Sigmoid colon (tissue), 7 donors: ENCODE results near the gene LIMS2. TPM values are rescaled to one million over a fixed set of nuclear protein-coding genes. Genes with fewer than 3 reads are reported as not detected.

Source experiments
- DNase-seq: peaks from one replicate; pipeline ENCODE4 v3.0.0-alpha.2; 2019
- H3K27ac ChIP-seq, 4 donors: fragments of 200-600 bp; sonication (generic); one replicate each; pipeline ENCODE4 v1.5.1; 2016 to 2019; ENCODE audit warnings: mild to moderate bottlenecking in 1 of 4
- H3K27me3 ChIP-seq, 3 donors: fragments of 200-600 bp; sonication (generic); one replicate each; pipeline ENCODE4 v1.5.1; 2019; ENCODE audit warnings: mild to moderate bottlenecking in 1 of 3
- H3K36me3 ChIP-seq, 4 donors: fragments of 200-600 bp; sonication (generic); one replicate each; pipeline ENCODE4 v1.5.1; 2016 to 2019
- H3K4me1 ChIP-seq, 4 donors: fragments of 200-600 bp; sonication (generic); one replicate each; pipeline ENCODE4 v1.5.1; 2017 to 2019
- H3K4me3 ChIP-seq, 4 donors: fragments of 200-600 bp; sonication (generic); one replicate each; pipeline ENCODE4 v1.5.1; 2017 to 2019; ENCODE audit warnings: mild to moderate bottlenecking in 2 of 4, moderate library complexity in 1 of 4
- H3K9me3 ChIP-seq, 4 donors: fragments of 200-600 bp in 3 of 4; sonication (generic) in 3 of 4; one replicate each; pipeline versions ENCODE4 v1.5.1 to v1.6.1; 2013 to 2019
- EP300 ChIP-seq, 4 donors: sonication (generic); formaldehyde crosslinking; IDR thresholded peaks; one replicate each; pipeline ENCODE4 v1.6.1; 2017; ENCODE audit warnings: antibody characterized with exemption in 4 of 4
- POLR2A ChIP-seq, 2 donors: fragments of 450-650 bp; IDR thresholded peaks; one replicate each; pipeline ENCODE4 v1.6.1; 2016; ENCODE audit warnings: antibody characterized with exemption in 2 of 2, mild to moderate bottlenecking in 2 of 2, moderate library complexity in 2 of 2
- POLR2AphosphoS5 ChIP-seq, 4 donors: sonication (generic); formaldehyde crosslinking; IDR thresholded peaks; one replicate each; pipeline ENCODE4 v1.6.1; 2017; ENCODE audit warnings: antibody characterized with exemption in 4 of 4
- WGBS, 2 donors: extraction: QIAGEN DNeasy Blood & Tissue Kit; methylation state at CpG; one replicate each; pipeline ENCODE4 v1.1.7; 2013; 5-methylcytosine and 5-hydroxymethylcytosine counted together
- intact Hi-C: fragments of 100-400 bp; cut with DNase I; formaldehyde crosslinking; loops from one replicate; pipeline ENCODE4 v1.15.1; 2023
- polyA plus RNA-seq, 3 donors: library from polyadenylated mRNA; stranded (reverse); fragments of 200-250 nt; gene quantifications; one replicate each; pipeline ENCODE4 v1.2.3, GENCODE V29; 2013
- total RNA-seq, 4 donors: library from RNA; depleted of rRNA; stranded (reverse); fragments of >200 nt; gene quantifications; one replicate each; pipeline ENCODE4 v1.1.0, GENCODE V29; 2016
- TF ChIP-seq, protein P1 (sequence below), 4 experiments: fragments of 450-650 bp in 3 of 4; fragments of 200-600 bp in 1 of 4; IDR thresholded peaks; one replicate each; pipeline ENCODE4 v1.5.1; 2016 to 2019; ENCODE audit warnings: antibody characterized with exemption in 4 of 4, mild to moderate bottlenecking in 3 of 4, moderate library complexity in 2 of 4
- donor health status: healthy with polysubstance abuse.
- donor health status: Bipolar disorder and iron deficiency.
- donor health status: healthy.

LIMS2 gene
- total and polyA plus RNA-seq, 7 donors: 3.2 to 357 (median 125) TPM

DNA sequence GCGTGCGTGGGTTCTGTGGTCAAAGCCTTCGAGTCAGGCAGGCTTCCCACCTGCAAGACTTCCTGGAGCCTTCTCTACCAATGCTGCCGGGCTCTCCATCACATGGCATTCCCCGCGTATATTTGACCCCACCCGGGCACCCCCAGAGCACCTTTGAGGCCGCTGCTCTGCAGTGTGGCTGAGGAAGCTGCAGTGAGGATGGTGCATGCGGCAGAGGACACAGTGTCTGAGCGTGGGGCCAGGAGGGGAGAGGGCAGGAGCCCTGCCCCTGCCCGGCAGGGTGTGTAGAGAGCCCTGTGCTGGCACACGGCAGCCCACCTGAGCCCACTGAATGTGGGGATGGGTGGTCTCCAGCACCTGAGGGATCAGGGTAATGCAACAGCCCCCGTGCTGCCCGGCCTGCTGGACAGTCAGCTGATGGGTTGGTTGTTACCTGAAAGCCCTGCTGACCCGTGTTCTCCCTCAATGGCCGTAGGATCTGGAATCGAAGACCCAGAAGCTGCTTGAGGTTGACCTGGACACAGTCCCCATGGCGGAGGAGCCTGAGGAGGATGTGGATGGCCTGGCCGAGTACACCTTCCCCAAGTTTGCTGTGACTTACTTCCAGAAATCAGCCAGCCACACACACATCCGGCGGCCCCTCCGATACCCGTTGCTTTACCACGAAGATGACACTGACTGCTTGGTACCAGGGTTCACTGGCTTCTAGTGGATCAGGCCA lies 66.1 kb downstream of the LIMS2 start:
- H3K4me3 ChIP-seq: no peak overlapping the region
- H3K4me1 ChIP-seq: no peaks in the 10 kb centered on the region
- peaks cover 0 to 8% (median 3%) of the 10 kb centered on the region in 4 donors for H3K9me3 ChIP-seq
- intact Hi-C loops: no loop called here
- no peak overlapping the region for H3K27ac ChIP-seq
- H3K27me3 ChIP-seq: no peaks in the 10 kb centered on the region
- no peaks in the 10 kb centered on the region for H3K36me3 ChIP-seq
- WGBS, 2 donors: 84 to 93% methylated on average over 24 of the region's 24 CpGs
- no peak for TF ChIP-seq EP300 (IDR thresholded peaks at IDR 0.05)
- TF ChIP-seq POLR2A (IDR thresholded peaks at IDR 0.05): no peak
- no peak for TF ChIP-seq POLR2AphosphoS5 (IDR thresholded peaks at IDR 0.05)
- TF ChIP-seq, protein P1, sequence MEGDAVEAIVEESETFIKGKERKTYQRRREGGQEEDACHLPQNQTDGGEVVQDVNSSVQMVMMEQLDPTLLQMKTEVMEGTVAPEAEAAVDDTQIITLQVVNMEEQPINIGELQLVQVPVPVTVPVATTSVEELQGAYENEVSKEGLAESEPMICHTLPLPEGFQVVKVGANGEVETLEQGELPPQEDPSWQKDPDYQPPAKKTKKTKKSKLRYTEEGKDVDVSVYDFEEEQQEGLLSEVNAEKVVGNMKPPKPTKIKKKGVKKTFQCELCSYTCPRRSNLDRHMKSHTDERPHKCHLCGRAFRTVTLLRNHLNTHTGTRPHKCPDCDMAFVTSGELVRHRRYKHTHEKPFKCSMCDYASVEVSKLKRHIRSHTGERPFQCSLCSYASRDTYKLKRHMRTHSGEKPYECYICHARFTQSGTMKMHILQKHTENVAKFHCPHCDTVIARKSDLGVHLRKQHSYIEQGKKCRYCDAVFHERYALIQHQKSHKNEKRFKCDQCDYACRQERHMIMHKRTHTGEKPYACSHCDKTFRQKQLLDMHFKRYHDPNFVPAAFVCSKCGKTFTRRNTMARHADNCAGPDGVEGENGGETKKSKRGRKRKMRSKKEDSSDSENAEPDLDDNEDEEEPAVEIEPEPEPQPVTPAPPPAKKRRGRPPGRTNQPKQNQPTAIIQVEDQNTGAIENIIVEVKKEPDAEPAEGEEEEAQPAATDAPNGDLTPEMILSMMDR (IDR thresholded peaks at IDR 0.05): no peak
- DNase-seq: peak; percentile 52

DNA sequence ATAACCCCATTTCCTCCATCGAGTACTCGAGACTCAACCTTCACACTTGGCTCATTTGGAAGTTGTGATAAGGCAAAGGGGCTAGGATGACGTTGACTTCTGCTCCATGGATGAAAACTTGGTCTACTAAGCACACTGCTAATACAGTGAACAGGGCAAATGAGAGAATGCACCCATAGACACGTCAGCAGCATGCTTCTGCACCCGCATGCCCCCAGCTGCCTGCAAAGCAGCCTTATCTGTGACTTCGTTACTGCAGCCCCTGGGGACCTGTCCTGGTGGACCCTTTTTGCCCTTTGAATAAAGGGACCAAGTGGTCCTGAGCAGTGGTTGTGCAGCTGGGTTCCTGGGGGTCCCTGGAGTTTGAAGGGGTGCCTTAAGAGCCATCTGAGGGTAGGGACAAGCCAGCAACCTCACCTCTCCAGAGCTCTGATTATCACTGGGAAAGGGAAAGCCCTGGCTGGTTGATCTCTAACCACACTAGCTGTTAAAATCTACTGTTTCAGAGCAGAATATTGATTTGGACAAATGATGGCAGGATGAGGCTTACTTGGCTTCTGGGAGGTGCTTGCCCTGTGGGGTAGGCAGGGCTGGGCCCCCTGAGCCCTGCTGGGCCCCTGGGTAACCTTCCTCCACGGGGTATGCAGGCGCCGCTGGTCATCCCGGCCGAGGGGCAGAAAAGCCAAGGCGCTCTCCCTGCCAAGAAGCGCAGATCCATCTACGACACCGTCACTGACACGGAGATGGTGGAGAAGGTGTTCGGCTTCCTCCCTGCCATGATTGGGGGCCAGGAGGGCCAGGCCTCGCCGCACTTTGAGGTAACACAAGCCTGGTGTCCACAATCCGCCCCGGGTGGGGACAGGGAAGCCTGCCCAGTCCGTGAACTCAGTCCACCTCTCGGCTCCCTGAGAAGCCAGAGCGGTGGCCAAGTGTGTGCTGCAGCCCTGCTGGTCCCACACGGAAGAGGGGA lies 67.0 kb downstream of the LIMS2 start:
- no peaks in the 10 kb centered on the region for H3K4me1 ChIP-seq
- WGBS, 2 donors: 89 to 92% methylated on average over 25 of the region's 25 CpGs
- H3K36me3 ChIP-seq: no peaks in the 10 kb centered on the region
- peaks cover 0 to 4% (median 3%) of the 10 kb centered on the region in 4 donors for H3K9me3 ChIP-seq
- H3K4me3 ChIP-seq: no peak overlapping the region
- no peaks in the 10 kb centered on the region for H3K27me3 ChIP-seq
- intact Hi-C loops: no loop called here
- TF ChIP-seq EP300 (IDR thresholded peaks at IDR 0.05) (no peak), POLR2AphosphoS5 (IDR thresholded peaks at IDR 0.05) (no peak), POLR2A (IDR thresholded peaks at IDR 0.05) (no peak)
- TF ChIP-seq, protein P1 (IDR thresholded peaks at IDR 0.05): no peak
- DNase-seq: peak; percentile 42
- H3K27ac ChIP-seq: no peak overlapping the region

DNA sequence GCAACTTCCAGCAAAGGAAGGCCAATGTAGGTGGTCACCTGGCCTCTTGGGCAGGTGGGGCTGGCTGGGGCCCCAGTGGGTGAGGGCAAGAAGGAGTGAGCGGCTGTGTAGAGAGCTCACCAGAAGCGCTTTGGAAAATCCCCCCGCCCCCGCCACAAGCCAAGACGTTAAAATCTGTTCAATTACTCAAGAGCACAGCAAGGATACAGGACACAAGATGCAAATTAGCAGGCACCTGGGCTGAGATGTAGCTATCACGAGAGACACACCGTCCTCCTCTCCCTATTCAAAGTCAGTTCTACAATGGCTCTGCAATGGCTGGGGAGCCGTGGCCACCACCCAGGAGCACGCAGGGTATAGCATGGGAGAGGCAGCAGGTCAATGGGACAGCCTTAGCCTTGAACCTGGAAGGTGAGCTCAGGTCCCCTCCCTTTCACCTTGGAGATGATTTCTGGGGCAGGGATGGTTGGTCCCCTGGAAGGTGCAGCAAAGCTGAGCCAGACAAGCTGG lies 67.9 kb downstream of the LIMS2 start:
- Histone ChIP-seq H3K9me3 (peaks cover 0 to 4% (median 3%) of the 10 kb centered on the region in 4 donors), H3K27me3 (no peaks in the 10 kb centered on the region), H3K4me1 (no peaks in the 10 kb centered on the region), H3K27ac (no peak overlapping the region), H3K36me3 (no peaks in the 10 kb centered on the region), H3K4me3 (no peak overlapping the region)
- intact Hi-C loops: no loop called here
- WGBS, 2 donors: 88 to 95% methylated on average over 9 of the region's 9 CpGs
- TF ChIP-seq POLR2AphosphoS5 (IDR thresholded peaks at IDR 0.05) (no peak), EP300 (IDR thresholded peaks at IDR 0.05) (no peak), POLR2A (IDR thresholded peaks at IDR 0.05) (no peak)
- TF ChIP-seq, protein P1 (IDR thresholded peaks at IDR 0.05): no peak
- DNase-seq: peak; percentile 33

DNA sequence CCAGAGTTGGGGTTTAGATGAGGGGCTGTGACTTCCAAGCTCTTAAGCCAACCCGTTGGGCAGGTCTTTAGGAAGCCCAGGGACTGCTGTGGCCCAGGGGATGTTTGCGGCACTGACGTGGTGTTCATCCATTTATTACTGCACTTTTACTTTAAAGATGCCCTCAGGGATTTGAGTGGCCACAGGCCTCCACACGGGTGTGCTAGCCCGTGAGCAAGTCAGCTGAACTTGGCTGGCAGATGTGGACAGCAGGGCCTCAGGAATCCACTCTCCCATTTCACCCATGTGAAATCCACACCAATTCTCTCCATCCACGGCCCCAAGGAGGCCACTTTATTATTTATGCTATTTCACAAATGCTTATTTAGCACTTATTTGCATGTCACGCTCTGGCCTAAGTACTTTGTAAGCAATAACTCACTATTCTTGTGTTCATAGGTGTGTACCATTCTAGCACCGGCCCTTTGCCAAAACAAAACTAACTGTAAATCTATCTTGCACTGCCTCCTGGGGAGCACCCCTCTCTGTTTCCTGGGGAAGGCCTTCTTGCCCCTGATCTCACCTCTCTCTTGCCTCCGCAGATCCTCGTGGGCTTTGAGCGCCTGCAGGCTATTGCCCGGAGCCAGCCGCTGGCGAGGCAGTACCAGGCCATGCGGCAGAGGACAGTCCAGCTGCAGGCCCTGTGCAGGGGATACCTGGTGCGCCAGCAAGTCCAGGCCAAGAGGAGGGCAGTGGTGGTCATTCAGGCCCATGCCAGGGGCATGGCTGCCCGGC lies 68.5 kb downstream of the LIMS2 start:
- Histone ChIP-seq H3K4me3 (no peak overlapping the region), H3K27me3 (no peaks in the 10 kb centered on the region), H3K9me3 (peaks cover 0 to 4% (median 3%) of the 10 kb centered on the region in 4 donors), H3K4me1 (no peaks in the 10 kb centered on the region), H3K27ac (no peak overlapping the region), H3K36me3 (no peaks in the 10 kb centered on the region)
- DNase-seq: peak; percentile 29
- intact Hi-C loops: no loop called here
- no peak for TF ChIP-seq EP300 (IDR thresholded peaks at IDR 0.05)
- WGBS, 2 donors: 92 to 94% methylated on average over 17 of the region's 17 CpGs
